NCI-H82 treated with DMSO at 0.1 percent for 48 hours (cell line): ENCODE data around the gene DNAJB11.
"Not testable (repeated sequence)": the region's sequence is repeated elsewhere in the genome, so short reads cannot be mapped to it uniquely, and the experiment has no call there.

Source experiments
- DNase-seq: peaks from one replicate; lab custom pipeline; 2025; ENCODE audit not compliant: unreplicated experiment; lab: John Stamatoyannopoulos, UW

The DNAJB11 gene

DNA sequence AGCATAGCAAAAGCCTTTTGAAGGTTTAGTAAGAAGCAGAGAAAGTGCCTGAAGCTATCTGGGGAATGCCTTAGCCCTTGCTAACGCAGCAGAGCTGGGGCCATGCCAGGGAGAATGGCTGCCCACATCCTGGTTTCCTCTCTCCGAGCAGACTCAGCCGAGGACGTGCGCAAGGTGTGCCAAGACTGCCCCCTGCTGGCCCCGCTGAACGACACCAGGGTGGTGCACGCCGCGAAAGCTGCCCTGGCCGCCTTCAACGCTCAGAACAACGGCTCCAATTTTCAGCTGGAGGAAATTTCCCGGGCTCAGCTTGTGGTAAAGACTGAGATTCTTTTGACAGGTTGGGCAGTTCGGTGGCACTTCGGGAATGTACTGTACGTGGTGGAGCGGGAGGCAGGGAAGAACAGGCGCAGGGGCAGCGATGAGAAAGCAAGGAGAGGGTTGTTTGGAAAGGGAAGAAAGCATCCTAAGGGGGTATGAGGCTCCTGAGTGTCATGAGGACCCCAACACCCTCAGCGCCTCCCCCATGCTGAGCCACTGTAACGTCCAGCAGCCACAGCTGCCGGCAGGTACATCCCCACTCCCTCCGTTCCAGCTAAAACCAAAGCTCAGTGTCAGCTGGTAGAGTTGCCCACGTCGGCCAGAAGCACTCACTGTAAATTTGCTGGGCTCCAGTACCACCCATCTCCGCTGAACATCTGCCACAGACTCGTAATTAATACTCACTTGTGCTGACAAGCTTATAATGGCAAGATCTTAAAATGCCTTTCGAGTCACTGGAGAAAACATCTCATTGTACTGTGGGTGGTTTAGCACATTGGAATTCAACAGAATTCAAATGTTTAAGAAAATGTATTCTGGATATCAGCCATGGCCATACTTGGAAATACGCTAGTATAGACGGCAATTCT is 46.8 kb downstream of the DNAJB11 start:
- peak; percentile 25 for DNase-seq

- no peak for DNase-seq
These were observed 47.9 kb downstream of the DNAJB11 start for GRCh38 chr3:186618318-186618938.

DNA sequence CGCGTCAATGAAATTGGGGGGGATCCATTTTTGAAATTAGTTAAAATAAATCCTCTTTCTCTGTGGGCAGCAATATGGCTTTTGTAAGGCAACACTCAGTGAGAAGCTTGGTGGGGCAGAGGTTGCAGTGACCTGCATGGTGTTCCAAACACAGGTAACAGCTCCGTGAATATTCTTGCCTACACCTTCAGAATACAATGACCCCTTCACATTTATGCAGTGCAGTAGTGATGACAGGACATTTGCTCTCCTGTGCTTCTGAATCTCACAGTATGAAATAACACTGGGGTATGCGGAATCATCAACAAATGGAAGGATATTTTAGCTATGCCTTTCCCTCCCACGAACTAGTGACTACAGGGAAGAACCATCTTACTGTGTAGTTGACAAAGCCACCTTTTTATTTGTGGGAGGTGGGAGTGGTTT is 49.3 kb downstream of the DNAJB11 start:
- DNase-seq, result no peak

DNA sequence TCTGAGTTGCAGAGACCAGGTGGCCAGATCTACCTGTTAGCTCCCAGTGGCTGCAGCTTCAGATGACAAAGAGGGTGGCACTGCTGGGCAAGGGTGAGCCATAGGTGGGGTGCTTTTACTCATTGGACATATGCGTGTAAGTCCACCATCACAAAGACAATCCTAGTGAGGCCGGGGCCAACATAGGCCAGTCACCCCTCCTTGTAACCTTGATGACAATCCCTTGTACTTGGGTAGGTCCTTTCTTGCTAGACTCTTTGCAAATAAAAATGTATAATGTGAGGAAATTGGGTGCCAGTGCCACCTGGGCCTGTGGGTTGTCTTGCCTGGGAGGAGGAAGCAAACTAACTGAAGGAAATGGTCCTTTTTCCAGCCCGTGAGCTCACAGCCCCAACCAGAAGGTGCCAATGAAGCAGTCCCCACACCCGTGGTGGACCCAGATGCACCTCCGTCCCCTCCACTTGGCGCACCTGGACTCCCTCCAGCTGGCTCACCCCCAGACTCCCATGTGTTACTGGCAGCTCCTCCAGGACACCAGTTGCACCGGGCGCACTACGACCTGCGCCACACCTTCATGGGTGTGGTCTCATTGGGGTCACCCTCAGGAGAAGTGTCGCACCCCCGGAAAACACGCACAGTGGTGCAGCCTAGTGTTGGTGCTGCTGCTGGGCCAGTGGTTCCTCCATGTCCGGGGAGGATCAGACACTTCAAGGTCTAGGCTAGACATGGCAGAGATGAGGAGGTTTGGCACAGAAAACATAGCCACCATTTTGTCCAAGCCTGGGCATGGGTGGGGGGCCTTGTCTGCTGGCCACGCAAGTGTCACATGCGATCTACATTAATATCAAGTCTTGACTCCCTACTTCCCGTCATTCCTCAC is 49.9 kb downstream of the DNAJB11 start:
- DNase-seq, result no peak

DNA sequence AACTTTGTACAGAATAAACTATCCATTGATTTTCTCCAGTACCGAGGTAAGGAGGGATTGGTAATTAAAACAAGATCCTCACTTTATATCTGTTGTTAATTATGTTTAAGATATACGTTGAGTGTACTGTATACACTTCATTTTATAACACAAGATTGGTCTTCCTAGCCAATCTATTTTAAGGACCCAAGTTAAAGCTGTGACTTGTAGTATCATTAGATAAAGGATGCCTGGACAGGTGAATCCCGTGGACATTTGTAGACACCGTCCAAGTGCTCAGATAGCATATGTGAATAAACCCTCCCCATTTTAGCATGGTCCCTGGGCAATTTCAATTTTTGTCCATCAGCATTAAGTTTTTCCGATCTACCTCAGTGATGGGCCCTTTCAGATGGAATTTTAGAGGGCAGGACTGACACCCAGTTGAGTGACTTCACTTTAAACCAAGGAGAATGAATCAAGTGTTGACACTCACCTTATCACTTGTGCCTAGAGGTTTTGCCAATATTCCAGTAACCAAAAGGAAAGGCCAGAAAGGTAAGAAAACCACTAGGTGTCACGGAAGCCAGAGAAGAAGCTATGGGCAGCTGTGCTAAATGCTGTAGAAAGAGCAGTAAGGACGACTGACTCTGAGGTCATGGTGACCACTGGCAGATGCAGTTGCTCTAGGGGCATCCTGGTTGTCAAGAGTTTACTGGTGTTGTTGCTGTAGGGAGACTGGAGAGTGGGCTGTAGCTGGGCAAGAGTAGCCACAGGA is 51.6 kb downstream of the DNAJB11 start:
- no peak for DNase-seq

DNA sequence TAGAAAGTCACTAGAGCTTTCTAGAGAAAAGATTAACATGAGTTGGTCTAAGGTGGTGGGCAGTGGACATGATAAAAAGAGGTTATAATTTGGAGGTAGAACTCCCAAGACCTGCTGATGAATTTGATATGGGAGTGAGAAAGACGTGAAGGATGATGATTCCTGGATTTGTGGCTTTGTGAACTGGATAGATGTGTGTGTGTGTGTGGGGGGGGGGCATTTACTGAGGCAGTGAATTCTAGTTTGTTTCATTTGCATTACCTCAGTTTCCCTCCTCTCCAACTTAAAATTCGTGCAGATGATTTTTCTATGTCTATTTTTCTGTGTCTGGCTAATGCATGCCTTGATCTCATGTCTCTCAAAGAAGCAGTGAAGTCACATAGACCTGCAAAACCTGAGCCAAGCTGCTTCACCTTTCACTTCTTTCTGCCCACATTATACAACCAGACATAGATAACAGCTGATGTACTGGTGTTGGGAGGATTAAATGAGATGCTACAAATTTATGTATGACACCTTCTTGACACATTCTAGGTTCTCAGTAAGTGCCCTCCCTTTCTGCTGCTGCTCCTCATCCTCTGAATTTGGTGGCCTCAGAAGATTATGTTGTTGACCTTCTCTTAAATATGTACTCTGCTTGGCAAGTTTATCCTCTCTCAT is 52.3 kb downstream of the DNAJB11 start:
- DNase-seq, result no peak

DNA sequence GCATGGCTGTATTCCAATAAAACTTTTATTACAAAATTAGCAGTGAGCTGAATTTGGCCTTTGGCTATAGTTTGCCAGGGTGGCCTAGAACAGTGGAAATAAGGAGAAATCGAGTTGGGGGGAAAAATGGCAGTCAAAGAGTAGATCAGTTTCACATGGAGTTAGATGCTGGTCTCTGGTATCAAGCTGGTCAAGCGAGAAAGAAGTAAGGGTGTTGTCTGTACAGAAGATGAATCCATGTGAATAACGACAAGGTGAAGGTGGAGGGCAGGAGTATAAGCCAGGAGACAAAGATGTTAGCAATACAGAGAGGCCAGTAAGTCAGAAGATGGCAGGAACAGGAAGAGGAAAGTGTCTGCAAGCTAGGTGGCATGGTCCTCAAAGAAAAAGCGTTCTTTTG is 54.1 kb downstream of the DNAJB11 start:
- no peak for DNase-seq

DNA sequence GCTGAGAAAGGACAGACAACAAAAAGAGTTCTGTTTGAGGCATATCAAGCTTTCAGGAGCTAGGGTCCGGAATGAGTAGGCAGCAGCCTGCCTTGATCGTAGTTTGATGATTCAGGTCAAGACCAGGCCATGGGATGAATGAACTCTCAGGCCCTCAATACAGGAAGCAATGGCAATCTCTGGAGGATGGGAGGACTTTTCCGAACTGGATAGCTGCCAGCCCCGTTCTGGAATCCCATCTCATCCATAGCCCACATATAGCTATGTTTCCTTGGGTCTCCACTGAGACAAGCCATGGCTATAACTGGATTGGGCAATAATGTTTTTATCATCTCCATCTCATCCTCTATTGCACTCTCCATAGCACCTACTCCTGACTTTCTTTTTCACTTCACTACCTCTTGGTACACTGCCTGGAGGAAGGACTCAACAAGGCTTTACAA is 55.1 kb downstream of the DNAJB11 start:
- no peak for DNase-seq

DNA sequence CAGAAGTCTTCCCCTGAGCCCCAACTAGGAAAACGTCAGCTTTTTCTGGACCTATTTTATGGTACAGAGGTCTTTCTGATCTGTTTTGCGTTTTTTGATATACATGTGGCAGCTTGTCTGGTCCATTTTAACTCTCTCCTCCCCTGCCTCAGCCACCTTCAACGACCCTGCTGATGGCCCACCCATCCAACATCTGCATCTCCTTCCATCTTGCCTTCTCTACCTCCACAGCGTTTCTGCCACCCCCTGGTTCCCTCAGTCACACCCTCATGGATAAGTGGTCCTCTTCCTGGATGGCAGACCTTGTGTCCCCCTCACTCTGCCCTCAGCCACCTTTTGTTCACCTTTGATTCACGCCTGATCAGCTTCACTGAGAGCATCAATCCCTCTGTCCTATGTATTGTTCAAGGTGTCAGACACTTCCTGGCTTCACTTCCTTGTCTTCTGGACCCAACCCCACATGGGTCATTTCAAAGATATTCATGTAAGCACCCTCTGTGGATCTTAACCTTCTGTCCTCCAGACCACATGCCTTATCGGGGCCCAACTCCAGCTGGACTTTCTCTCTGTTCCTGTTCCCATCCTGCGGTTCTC is 55.8 kb downstream of the DNAJB11 start:
- no peak for DNase-seq

DNA sequence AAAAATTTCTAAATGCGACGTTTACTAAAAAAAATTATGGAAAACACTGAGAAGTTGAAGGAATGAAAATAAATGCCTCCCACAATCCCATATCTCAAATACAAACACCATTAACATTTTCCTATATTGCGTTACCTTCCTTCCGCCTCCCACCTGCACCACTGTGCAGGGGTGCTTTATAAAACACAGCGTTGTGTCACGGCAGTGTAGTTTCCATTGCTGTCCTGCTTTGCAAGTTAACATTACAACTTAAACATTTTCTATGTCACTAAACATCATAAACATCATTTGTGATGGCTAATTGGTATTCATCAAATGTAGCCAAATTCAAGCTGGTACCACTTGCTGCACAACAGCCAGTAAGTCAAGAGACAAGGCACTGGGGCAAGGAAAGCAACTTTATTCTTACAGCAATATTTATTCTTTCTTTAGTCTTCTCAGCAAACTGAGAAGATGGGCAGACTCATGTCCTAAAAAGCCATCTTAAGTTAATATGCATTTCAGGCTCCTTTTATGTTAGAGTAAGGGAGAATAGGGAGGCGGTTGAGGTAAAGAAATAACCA is 57.4 kb downstream of the DNAJB11 start:
- DNase-seq, result no peak

- no peak for DNase-seq
These were observed 58.2 kb downstream of the DNAJB11 start for GRCh38 chr3:186628756-186629155.

DNA sequence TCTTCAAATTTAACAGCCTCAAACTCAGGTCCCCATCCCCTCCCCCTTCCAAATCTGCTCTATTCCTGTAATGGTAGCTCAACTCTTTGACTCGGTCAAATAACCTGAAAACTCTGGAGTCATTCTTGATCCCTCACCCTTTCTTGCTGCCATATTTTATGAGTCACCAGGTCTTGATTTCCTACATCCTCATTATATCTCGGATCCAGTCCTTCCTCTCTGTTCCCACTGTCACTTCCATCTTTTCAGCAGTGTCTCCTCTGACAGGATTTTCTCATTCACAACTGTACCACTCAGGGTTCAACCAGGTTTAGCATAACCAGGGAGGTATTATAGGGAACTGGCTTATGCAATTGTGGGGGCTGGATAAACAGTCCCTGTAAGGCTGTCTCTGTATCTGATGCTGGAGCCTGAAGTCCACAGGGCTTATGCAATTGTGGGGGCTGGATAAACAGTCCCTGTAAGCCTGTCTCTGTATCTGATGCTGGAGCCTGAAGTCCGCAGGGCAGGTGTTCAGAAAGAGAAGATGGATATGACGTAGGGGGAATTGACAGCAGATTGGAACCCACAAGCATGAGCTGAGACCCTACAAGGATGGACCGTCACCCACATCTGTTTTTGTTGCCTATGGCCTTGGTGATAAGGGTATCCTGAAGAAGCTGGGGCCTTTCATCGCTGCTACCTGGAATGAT is 60.6 kb downstream of the DNAJB11 start:
- DNase-seq, result no peak

- DNase-seq, result no peak
These were observed 63.0 kb downstream of the DNAJB11 start for GRCh38 chr3:186633481-186633880.

DNA sequence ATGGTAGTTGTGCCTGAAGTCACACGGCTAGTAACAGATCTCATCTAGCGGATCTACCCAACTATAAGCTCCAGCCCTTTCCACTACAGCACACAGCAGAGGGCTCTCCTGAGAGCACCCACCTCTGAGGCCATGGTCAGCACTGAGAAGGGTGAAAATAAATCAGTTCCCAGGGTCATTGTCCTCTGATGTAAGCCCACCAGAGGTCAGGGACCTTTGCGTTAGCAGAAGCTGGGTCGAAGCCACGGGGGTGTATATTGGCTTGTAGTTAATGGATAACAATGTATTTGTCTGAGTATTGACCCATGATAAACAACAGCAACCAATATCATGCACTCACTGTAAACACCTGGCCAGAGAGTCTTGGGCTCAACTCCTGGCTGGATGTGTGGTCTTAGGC is 63.7 kb downstream of the DNAJB11 start:
- DNase-seq, result not testable (repeated sequence)
